ENCODE results near the gene USH1G.
"Not testable (repeated sequence)": the region's sequence is repeated elsewhere in the genome, so short reads cannot be mapped to it uniquely, and the experiment has no call there.

The USH1G gene

DNA sequence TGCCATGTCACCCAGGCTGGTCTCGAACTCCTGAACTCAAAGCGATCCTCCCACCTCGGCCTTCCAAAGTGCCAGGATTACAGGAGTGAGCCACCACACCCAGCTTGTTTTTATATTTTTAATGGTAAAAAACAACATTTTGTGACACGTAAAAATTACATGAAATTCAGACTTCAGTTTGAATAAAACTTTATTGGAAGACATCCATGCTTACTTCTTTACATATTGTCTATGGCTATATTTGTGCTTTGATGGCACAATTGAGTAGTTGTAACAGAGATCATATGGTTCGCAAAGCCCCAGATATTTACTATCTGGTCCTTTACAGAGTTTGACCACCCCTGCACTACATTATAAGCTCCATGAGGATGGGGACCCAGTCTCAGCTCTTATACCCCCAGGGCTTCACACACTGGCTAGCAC is 48.4 kb downstream of the USH1G start:
- Mint-ChIP-seq H3K9me3 (no peaks in the 10 kb centered on the region), H3K27ac (peak overlapping the region; percentile 88), H3K27me3 (peaks cover 11% of the 10 kb centered on the region), H3K36me3 (ENCODE audit: low read depth) (no peaks in the 10 kb centered on the region), H3K4me1 (ENCODE audit: low read depth) (peaks cover 23% of the 10 kb centered on the region), H3K4me3 (no peak overlapping the region)
- intact Hi-C loops (cut with micrococcal nuclease): no loop called here

- Mint-ChIP-seq H3K4me3 (peak overlapping the region; percentile 75), H3K27ac (peak overlapping the region; percentile 88), H3K36me3 (ENCODE audit: low read depth) (no peaks in the 10 kb centered on the region), H3K27me3 (peaks cover 15% of the 10 kb centered on the region), H3K9me3 (no peaks in the 10 kb centered on the region), H3K4me1 (ENCODE audit: low read depth) (peaks cover 21% of the 10 kb centered on the region)
- intact Hi-C loops (cut with micrococcal nuclease): loop anchor here (1.0 to 2.0 kb wide), 2 partner anchors 98 to 127 kb away; partner anchors contain the start of gene NAT9
Measured at GRCh38 chr17:74873874-74874614, 49.0 kb downstream of the USH1G start.

DNA sequence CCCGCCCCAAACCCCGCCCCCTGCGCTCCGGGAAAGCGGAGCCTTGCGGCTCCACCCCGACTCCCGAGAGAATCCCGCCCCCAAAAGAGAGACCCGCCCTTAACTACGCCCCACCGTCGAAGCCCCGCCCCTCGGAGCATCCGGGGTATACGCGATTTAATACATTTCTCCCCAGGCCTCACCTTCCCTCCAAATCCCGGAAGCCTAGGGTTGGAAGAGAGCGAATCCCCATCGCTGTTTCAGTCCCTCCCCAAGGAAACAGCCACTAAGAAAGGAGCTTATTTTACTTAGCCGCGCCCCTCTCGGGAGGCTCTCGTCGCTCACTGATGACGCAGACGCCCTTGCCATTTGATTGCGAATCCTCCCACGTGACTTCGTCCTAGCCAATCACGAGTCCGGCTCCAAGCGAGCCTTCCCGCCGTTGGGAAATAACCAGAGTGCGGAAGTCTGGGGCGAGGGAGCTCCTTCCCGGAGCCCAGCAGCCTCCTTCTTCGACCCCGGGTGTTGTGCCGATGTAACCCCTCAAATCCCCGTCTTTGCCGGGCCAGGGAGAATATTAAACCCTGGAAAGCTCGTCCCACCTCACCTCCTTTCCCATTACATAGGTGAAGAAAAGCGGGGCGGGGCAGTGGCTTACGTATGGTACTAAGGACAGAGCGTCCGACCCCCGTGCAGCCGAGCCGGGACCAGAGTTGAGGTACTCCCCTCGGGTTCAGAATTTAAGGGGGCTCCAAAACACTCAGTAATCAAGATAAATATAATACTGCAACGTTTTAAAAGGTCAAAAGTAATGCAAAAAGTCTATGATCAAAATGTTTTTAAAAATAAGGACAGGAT is 49.8 kb downstream of the USH1G start:
- Mint-ChIP-seq H3K4me3 (peak overlapping the region; percentile 75), H3K27ac (peak overlapping the region; percentile 88), H3K36me3 (ENCODE audit: low read depth) (no peaks in the 10 kb centered on the region), H3K9me3 (no peaks in the 10 kb centered on the region), H3K27me3 (peaks cover 22% of the 10 kb centered on the region), H3K4me1 (ENCODE audit: low read depth) (peaks cover 26% of the 10 kb centered on the region)
- intact Hi-C loops (cut with micrococcal nuclease): loop anchor here (1.0 to 2.0 kb wide), 2 partner anchors 97 to 126 kb away; partner anchors contain the start of gene NAT9

DNA sequence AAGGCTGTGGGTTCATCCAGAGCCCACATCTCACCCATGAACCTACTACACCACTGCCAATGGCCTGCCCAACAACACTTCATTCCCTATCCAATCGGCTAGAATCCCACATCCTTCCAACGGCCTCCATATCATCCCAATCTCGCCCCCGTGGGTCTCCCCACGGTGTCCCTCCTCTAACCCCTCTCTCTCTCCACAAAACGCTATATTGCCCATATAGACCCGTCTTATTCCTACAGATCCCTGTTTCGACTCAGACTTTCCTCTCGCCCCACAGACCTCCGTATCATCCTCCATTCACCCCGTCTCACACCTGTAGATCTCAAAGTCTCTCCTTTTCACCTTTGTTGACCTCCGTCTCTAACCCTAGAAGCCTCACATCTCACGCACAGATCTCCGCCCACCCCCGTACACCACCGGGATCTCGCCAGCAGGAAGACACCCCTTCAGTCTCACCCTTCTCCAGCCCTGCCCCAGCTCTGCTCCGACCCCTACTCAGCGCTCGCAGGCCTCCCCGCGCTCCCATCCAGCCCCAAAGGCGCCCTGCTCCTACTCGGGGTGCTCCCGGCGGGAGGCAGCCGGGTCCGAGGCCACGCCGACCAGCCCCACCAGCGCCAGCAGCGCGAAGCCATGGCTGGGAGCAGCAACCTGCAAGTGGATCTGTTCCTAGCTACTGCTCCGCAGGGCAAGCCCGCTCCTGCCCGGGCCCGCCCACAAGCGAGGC is 50.6 kb downstream of the USH1G start, which contains the start of gene FDXR:
FDXR (minus strand) TSS at position 682 of the 724 bp plus-strand sequence; CDS start at position 632, 50 bp downstream.
- H3K27ac Mint-ChIP-seq: peak within 1 kb of the TSS; percentile 88
- intact Hi-C loops (cut with micrococcal nuclease): loop anchor here (1.0 to 2.0 kb wide), 2 partner anchors 96 to 126 kb away; partner anchors contain the start of gene NAT9
- peaks cover 26% of the 10 kb centered on the region for H3K4me1 Mint-ChIP-seq (ENCODE audit: low read depth)
- no peaks in the 10 kb centered on the region for H3K36me3 Mint-ChIP-seq (ENCODE audit: low read depth)
- H3K4me3 Mint-ChIP-seq: peak within 1 kb of the TSS; percentile 84
- no peaks in the 10 kb centered on the region for H3K9me3 Mint-ChIP-seq
- peaks cover 22% of the 10 kb centered on the region for H3K27me3 Mint-ChIP-seq

- no peaks in the 10 kb centered on the region for H3K9me3 Mint-ChIP-seq
- H3K27ac Mint-ChIP-seq: peak overlapping the region; percentile 88
- peak overlapping the region; percentile 1 for H3K4me3 Mint-ChIP-seq
- peaks cover 22% of the 10 kb centered on the region for H3K27me3 Mint-ChIP-seq
- intact Hi-C loops (cut with micrococcal nuclease): loop anchor here (2.0 kb wide), 1 partner anchor 125 kb away; no protein-coding TSS in a partner anchor
- peaks cover 26% of the 10 kb centered on the region for H3K4me1 Mint-ChIP-seq (ENCODE audit: low read depth)
- H3K36me3 Mint-ChIP-seq (ENCODE audit: low read depth): no peaks in the 10 kb centered on the region
Measured at GRCh38 chr17:74871356-74872076, 51.5 kb downstream of the USH1G start.

- no peaks in the 10 kb centered on the region for H3K36me3 Mint-ChIP-seq (ENCODE audit: low read depth)
- no peaks in the 10 kb centered on the region for H3K9me3 Mint-ChIP-seq
- peaks cover 22% of the 10 kb centered on the region for H3K27me3 Mint-ChIP-seq
- no peak overlapping the region for H3K27ac Mint-ChIP-seq
- no peak overlapping the region for H3K4me3 Mint-ChIP-seq
- intact Hi-C loops (cut with micrococcal nuclease): no loop called here
- H3K4me1 Mint-ChIP-seq (ENCODE audit: low read depth): peaks cover 26% of the 10 kb centered on the region
Measured at GRCh38 chr17:74870512-74870911, 52.5 kb downstream of the USH1G start.

- H3K36me3 Mint-ChIP-seq (ENCODE audit: low read depth); H3K9me3 Mint-ChIP-seq; intact Hi-C loops (cut with micrococcal nuclease); H3K4me3 Mint-ChIP-seq; H3K27ac Mint-ChIP-seq: not testable (repeated sequence)
- H3K4me1 Mint-ChIP-seq (ENCODE audit: low read depth): peaks cover 28% of the 10 kb centered on the region
- peaks cover 22% of the 10 kb centered on the region for H3K27me3 Mint-ChIP-seq
Measured at GRCh38 chr17:74870028-74870427, 53.0 kb downstream of the USH1G start.

DNA sequence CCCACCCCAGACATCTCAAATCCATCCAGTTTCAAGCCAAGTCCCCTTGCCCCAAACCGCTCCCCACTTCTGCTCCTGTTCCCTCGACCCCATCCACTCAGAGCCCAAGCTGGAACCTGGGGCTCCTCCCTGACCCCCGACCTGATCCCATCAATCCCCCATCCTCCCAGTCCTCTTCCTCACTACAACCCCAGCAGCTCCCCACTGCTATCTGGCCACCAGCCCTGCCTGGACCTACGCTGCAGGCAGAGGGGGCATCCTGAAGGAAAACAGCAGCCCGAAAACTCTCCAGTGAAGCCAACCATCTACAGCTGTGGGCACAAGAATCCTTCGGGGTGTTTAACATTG is 54.2 kb downstream of the USH1G start:
- intact Hi-C loops (cut with micrococcal nuclease): loop anchor here (5.0 kb wide), 1 partner anchor 212 kb away; no protein-coding TSS in a partner anchor
- Mint-ChIP-seq H3K4me1 (ENCODE audit: low read depth) (peaks cover 31% of the 10 kb centered on the region), H3K4me3 (no peak overlapping the region), H3K9me3 (no peaks in the 10 kb centered on the region), H3K36me3 (ENCODE audit: low read depth) (no peaks in the 10 kb centered on the region), H3K27ac (no peak overlapping the region), H3K27me3 (peaks cover 24% of the 10 kb centered on the region)

- Mint-ChIP-seq H3K4me3 (no peak overlapping the region), H3K27me3 (peaks cover 28% of the 10 kb centered on the region), H3K27ac (no peak overlapping the region), H3K4me1 (ENCODE audit: low read depth) (peaks cover 28% of the 10 kb centered on the region), H3K9me3 (no peaks in the 10 kb centered on the region), H3K36me3 (ENCODE audit: low read depth) (no peaks in the 10 kb centered on the region)
- intact Hi-C loops (cut with micrococcal nuclease): loop anchor here (5.0 kb wide), 1 partner anchor 211 kb away; no protein-coding TSS in a partner anchor
Measured at GRCh38 chr17:74868251-74868907, 54.7 kb downstream of the USH1G start.

- H3K27ac Mint-ChIP-seq: no peak overlapping the region
Measured at GRCh38 chr17:74866198-74866835, 56.7 kb downstream of the USH1G start.

More at GRCh38 chr17:74866198-74866835, 56.7 kb downstream of the USH1G start:
- intact Hi-C loops (cut with micrococcal nuclease): loop anchor here (5.0 kb wide), 1 partner anchor 209 kb away; no protein-coding TSS in a partner anchor
- no peak overlapping the region for H3K4me3 Mint-ChIP-seq
- no peaks in the 10 kb centered on the region for H3K9me3 Mint-ChIP-seq
- no peaks in the 10 kb centered on the region for H3K36me3 Mint-ChIP-seq (ENCODE audit: low read depth)
- H3K27me3 Mint-ChIP-seq: peaks cover 37% of the 10 kb centered on the region
- peaks cover 21% of the 10 kb centered on the region for H3K4me1 Mint-ChIP-seq (ENCODE audit: low read depth)
